PC-3 (cell line): ENCODE results near the gene CDK5R1. TPM values are rescaled to one million over a fixed set of nuclear protein-coding genes. Genes with fewer than 3 reads are reported as not detected.

Experiments
- ATAC-seq: fragments of 200-7000 bp; cut with Tn5 transposase; 2 replicates; pipeline ENCODE4 v1.9.1; 2020; ENCODE audit warnings: mild to moderate bottlenecking, moderate library complexity
- BruUV-seq: library from RNA; stranded (reverse); fragments of 400-500 nt; replicated peaks from 2 replicates; lab custom pipeline; 2021; lab: Mats Ljungman, UMichigan
- CTCF ChIA-PET: fragments of 300-600 bp; sonication (Branson Sonifier 250); formaldehyde crosslinking; loops from one replicate; lab custom pipeline; 2022; ENCODE audit warnings: antibody characterized with exemption; lab: Charles Lee
- POLR2A ChIA-PET: fragments of 300-600 bp; sonication (Branson Sonifier 250); formaldehyde crosslinking; loops from one replicate; lab custom pipeline; 2022; ENCODE audit warnings: antibody characterized with exemption; ENCODE audit not compliant: unreplicated experiment; lab: Charles Lee
- DNase-seq: peaks from one replicate; pipeline ENCODE4 v3.0.0-alpha.2; 2015
- H2AFZ ChIP-seq: fragments of 300-600 bp; sonication (generic); 2 replicates; pipeline ENCODE4 v1.6.0; 2016; ENCODE audit warnings: antibody characterized with exemption, low read length
- H3F3A ChIP-seq: fragments of 300-600 bp; sonication (generic); one replicate; pipeline ENCODE4 v1.6.0; 2017; ENCODE audit warnings: antibody characterized with exemption, low read length, control low read depth, mild to moderate bottlenecking; ENCODE audit not compliant: unreplicated experiment
- H3K27ac ChIP-seq: fragments of 300-600 bp; sonication (generic); 2 replicates; pipeline ENCODE4 v1.5.1; 2016; ENCODE audit warnings: mild to moderate bottlenecking, low read length
- H3K27me3 ChIP-seq: fragments of 300-600 bp; sonication (generic); 2 replicates; pipeline ENCODE4 v1.6.1; 2016; ENCODE audit warnings: low read length, mixed read lengths
- H3K36me3 ChIP-seq: fragments of 300-600 bp; sonication (generic); 2 replicates; pipeline ENCODE4 v1.6.1; 2016; ENCODE audit warnings: low read depth, mixed run types, low read length, mixed read lengths
- H3K4me1 ChIP-seq: fragments of 300-600 bp; sonication (generic); 2 replicates; pipeline ENCODE4 v1.5.1; 2016; ENCODE audit warnings: low read length; ENCODE audit not compliant: insufficient read depth
- H3K4me2 ChIP-seq: fragments of 300-600 bp; sonication (generic); 2 replicates; pipeline ENCODE4 v1.6.0; 2016; ENCODE audit warnings: low read length
- H3K4me3 ChIP-seq: fragments of 300-600 bp; sonication (generic); 2 replicates; pipeline ENCODE4 v1.5.1; 2016; ENCODE audit warnings: mild to moderate bottlenecking, low read length, mixed read lengths
- H3K79me2 ChIP-seq: fragments of 300-600 bp; sonication (generic); 2 replicates; pipeline ENCODE4 v1.6.1; 2017; ENCODE audit warnings: low read length, mixed read lengths
- H3K9ac ChIP-seq: fragments of 300-600 bp; sonication (generic); 2 replicates; pipeline ENCODE4 v1.6.0; 2016; ENCODE audit warnings: mild to moderate bottlenecking, low read length
- H3K9me2 ChIP-seq: fragments of 300-600 bp; sonication (generic); replicated peaks from 2 replicates; pipeline ENCODE4 v1.6.1; 2016; ENCODE audit warnings: mixed run types, low read length, mixed read lengths
- H3K9me3 ChIP-seq: fragments of 300-600 bp; sonication (generic); 2 replicates; pipeline ENCODE4 v1.6.1; 2016; ENCODE audit warnings: low read length, mixed read lengths
- H4K20me1 ChIP-seq: fragments of 300-600 bp; sonication (generic); 2 replicates; pipeline ENCODE4 v1.6.1; 2016; ENCODE audit warnings: low read length, mixed read lengths
- EZH2 ChIP-seq: fragments of 300-600 bp; sonication (generic); IDR thresholded peaks from one replicate; pipeline ENCODE4 v1.6.1; 2017; ENCODE audit warnings: antibody characterized with exemption, mild to moderate bottlenecking, low read length; ENCODE audit not compliant: unreplicated experiment
- EZH2phosphoT487 ChIP-seq: fragments of 300-600 bp; sonication (generic); IDR thresholded peaks from 2 replicates; pipeline ENCODE4 v1.6.1; 2018; ENCODE audit warnings: mild to moderate bottlenecking, antibody characterized with exemption, low read length, borderline replicate concordance
- intact Hi-C: fragments of 100-400 bp; cut with micrococcal nuclease; formaldehyde crosslinking; loops from 2 replicates; pipeline ENCODE4 v1.9.0; 2023
- total RNA-seq: library from RNA; depleted of rRNA; stranded (reverse); fragments of >200 nt; gene quantifications from 2 replicates; pipeline ENCODE4 v1.2.3, GENCODE V29; 2014
- TF ChIP-seq, protein P1 (sequence below): fragments of 300-600 bp; sonication (generic); conservative IDR thresholded peaks from 2 replicates; pipeline ENCODE4 v1.5.1; 2017; ENCODE audit warnings: antibody characterized with exemption, low read depth, mild to moderate bottlenecking, low read length

Gene CDK5R1
- total RNA-seq, 1 experiment from 2014 or later, result 1.7 TPM

DNA sequence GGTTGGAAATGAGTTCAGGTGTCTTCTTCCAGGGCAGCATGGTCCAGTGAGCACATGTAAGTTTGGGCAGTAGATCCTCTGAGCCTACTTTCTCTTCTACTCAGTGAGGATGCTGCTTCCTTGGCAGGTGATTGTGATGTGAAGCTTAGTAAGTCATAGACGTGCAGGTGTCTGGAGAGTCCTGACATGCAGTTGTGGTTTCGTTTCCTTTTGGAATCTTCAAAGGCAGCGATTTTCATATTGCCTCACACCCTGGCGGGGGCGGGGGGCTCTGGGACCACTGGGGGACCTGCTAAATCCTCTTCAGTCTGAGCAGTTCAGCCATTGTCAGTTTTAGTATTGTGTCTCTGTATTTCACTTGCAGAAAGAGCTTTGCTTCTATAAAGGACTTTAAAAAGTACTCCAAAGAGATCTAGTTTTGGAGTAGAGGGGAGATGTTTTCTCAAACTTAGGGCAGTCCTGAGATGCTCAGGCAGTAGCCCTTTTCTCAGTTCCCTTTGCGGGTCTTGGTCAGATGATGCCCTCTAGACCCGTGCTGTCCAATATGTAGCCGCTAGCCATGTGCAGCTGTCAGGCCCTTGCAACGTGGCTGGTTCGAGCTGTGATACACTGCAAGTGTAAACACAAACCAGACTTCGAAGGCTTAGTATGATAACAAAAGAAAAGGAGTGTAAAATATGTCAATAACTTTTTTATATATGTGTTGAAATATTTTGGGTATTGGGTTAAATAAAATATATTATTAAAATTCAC lies 4.0 kb upstream of the CDK5R1 start:
- intact Hi-C loops, result loop anchor here (5.0 to 10.0 kb wide), 2 partner anchors 122 to 275 kb away; no protein-coding TSS in a partner anchor
- peaks cover 7% of the 10 kb centered on the region for H3F3A ChIP-seq
- no TSS peak for BruUV-seq
- H2AFZ ChIP-seq, result no peak overlapping the region
- DNase-seq (no peak), ATAC-seq (no peak)
- H4K20me1 ChIP-seq, result no peaks in the 10 kb centered on the region
- H3K79me2 ChIP-seq, result peaks cover under 1% of the 10 kb centered on the region; the same call in 1 of the 2 replicates
- H3K27ac ChIP-seq, result no peak overlapping the region
- H3K9me2 ChIP-seq, result no peaks in the 10 kb centered on the region
- H3K36me3 ChIP-seq, result peaks cover 28% of the 10 kb centered on the region
- no peak overlapping the region for H3K4me2 ChIP-seq
- no peaks in the 10 kb centered on the region for H3K27me3 ChIP-seq
- no peak for TF ChIP-seq EZH2phosphoT487
- TF ChIP-seq EZH2, result no peak
- TF ChIP-seq, protein P1, sequence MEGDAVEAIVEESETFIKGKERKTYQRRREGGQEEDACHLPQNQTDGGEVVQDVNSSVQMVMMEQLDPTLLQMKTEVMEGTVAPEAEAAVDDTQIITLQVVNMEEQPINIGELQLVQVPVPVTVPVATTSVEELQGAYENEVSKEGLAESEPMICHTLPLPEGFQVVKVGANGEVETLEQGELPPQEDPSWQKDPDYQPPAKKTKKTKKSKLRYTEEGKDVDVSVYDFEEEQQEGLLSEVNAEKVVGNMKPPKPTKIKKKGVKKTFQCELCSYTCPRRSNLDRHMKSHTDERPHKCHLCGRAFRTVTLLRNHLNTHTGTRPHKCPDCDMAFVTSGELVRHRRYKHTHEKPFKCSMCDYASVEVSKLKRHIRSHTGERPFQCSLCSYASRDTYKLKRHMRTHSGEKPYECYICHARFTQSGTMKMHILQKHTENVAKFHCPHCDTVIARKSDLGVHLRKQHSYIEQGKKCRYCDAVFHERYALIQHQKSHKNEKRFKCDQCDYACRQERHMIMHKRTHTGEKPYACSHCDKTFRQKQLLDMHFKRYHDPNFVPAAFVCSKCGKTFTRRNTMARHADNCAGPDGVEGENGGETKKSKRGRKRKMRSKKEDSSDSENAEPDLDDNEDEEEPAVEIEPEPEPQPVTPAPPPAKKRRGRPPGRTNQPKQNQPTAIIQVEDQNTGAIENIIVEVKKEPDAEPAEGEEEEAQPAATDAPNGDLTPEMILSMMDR, result no peak
- peaks cover 4% of the 10 kb centered on the region; the same call in 1 of the 2 replicates for H3K4me1 ChIP-seq
- H3K9ac ChIP-seq, result no peak overlapping the region
- no peaks in the 10 kb centered on the region for H3K9me3 ChIP-seq
- POLR2A ChIA-PET, result interaction anchor here (0.5 kb wide), 1 partner anchor 148 kb away, joined by 3 read pairs; no protein-coding TSS in a partner anchor
- no peak overlapping the region for H3K4me3 ChIP-seq
- CTCF ChIA-PET, result no interaction called here

DNA sequence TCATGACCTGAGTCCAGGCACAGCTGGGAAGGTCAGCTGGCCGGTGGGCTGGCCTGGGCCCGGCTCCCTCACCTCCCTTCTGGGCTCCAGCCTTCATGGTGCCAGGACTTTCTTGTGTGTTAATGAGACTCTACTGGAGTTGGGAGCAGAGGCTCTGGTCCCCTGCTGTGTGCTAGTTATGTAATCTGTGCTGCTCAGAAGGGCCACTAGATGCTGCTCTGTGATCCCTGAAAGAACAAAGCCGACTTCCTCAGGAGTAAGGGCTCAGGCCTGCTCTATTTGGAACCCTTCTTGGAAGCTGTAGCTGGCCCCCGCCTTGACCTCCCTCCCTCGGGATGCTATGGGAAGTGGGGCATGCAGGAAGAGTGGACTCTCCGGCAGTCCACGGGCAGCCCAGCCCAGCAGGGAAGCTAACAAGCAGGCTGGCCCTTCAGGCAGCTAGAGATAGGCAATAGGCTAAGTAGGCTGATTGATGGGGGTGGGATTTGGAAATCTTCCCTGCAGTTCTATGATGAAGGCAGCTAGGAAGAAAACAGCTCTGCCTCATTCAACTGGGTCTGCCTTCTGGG lies 3.3 kb upstream of the CDK5R1 start:
- peak; percentile 37 for ATAC-seq
- no peaks in the 10 kb centered on the region for H3K9me2 ChIP-seq

More for the DNA sequence above, 3.3 kb upstream of the CDK5R1 start:
- Histone ChIP-seq H3K79me2 (peaks cover 5% of the 10 kb centered on the region; the same call in 1 of the 2 replicates), H3K4me2 (no peak overlapping the region), H3K36me3 (peaks cover 20% of the 10 kb centered on the region), H3K4me1 (peaks cover 4% of the 10 kb centered on the region; the same call in 1 of the 2 replicates), H4K20me1 (no peaks in the 10 kb centered on the region), H3K4me3 (no peak overlapping the region), H2AFZ (no peak overlapping the region), H3F3A (peaks cover 7% of the 10 kb centered on the region), H3K9ac (no peak overlapping the region), H3K27me3 (no peaks in the 10 kb centered on the region), H3K9me3 (no peaks in the 10 kb centered on the region), H3K27ac (no peak overlapping the region)
- ChIA-PET POLR2A (no interaction called here), CTCF (no interaction called here)
- intact Hi-C loops, result loop anchor here (5.0 to 10.0 kb wide), 2 partner anchors 121 to 274 kb away; no protein-coding TSS in a partner anchor
- DNase-seq, result peak; percentile 25
- TF ChIP-seq EZH2phosphoT487, result no peak
- TF ChIP-seq, protein P1, result peak; percentile 48
- BruUV-seq, result no TSS peak
